ENCODE results near the gene RTP3.
"Not testable (repeated sequence)": the region's sequence is repeated elsewhere in the genome, so short reads cannot be mapped to it uniquely, and the experiment has no call there.

RTP3 gene

DNA sequence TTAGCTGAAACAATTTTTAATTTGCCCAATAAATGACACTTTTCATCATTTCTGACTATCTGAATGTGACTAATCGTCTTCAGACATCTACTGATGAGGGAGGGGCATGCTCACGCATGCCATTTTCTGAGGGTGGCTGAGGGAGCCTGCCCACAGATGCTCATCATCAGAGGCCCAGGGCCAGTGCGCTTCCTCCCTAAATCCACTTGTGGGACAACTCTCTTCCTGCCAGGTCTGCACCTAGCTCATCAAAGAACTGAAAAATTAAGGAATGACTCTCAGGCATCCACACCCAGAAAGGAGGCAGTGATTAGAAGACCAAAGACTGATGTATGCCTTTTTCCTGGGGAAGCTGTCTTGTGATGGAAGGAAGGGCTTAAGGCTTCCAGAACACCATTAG is 22.8 kb downstream of the RTP3 start:
- no peak for DNase-seq

DNA sequence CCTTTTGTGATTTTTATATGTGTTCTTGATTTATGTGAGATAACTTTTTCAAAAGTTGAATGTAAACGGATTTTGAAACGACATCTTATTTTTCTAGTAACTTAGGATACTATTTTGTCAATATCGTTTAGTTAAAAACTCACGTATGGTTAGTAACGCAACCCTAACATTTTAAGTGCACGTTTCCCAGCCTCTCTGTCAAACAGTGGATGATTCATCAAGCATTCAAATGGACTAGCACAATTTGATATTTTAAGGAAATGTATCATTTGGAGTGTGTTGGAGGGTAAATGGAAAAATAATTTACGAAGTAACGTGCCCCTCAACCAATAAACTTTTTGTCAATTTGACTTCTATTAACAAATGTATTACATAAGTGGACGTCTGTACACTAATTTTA is 23.3 kb downstream of the RTP3 start:
- no peak for DNase-seq

DNA sequence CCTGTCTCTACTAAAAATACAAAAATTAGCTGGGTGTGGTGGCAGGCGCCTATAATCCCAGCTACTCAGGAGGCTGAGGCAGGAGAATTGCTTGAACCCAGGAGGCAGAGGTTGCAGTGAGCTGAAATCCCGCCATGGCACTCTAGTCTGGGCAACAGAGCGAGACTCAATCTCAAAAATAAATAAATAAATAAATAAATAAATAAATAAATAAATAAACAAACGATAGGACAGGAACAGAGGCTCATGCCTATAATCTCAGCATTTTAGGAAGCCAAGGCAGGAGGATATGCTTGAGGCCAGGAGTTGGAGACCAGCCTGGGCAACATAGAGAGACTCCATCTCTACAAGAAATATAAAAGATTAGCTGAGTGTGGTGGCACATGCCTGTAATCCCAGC is 24.4 kb downstream of the RTP3 start:
- DNase-seq, result not testable (repeated sequence)

DNA sequence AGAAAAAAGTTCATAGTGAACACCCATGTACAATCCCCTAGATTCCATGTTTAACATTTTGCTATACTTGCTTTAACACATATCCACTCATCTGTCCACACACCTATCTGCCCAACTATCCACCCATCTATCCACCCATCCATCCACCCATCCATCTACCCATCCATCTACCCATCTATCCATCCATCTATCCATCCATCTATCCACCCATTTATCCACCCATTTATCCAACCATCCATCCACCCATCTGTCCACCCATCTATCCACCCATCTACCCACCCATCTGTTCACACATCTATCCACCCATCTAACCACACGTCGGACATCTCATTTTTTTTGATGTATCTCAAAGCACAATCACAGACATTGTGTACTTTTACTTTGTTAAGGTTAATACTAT is 25.8 kb downstream of the RTP3 start:
- no peak for DNase-seq

DNA sequence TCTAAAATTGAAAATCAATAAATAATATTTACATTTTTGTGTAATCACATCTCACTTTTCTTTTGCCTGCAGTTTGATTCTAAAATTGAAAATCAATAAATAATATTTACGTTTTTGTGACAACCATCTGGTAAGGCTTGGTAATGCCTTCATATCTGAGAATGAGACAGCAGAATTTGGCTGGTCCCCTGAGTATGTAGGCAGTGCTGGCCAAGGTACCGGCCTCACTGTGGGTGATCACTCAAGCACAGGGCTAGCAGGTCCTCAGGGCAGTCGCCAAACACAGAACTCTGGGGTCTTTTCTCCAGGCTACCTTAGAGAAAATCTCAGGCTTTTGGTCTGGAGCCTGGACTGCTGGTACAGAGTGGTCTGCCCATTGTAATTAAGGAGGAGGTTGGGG is 26.2 kb downstream of the RTP3 start:
- no peak for DNase-seq

DNA sequence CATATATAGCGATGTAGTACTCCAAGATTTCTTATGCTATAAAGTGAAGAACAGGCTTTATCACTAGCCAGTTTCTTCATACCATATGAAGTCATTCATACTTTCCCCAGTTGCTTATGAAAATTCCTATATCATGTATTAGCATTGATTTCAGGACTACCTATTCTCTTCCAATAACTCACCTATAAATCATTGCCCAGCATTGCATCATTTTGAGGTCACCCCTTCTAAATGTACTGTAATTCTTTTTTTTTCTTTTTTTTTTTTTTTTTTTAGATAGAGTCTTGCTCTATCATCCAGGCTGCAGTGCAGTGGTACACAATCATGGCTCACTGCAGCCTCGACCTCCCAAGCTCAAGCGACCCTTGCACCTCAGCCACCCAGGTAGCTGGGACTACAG is 27.1 kb downstream of the RTP3 start:
- DNase-seq, result no peak

DNA sequence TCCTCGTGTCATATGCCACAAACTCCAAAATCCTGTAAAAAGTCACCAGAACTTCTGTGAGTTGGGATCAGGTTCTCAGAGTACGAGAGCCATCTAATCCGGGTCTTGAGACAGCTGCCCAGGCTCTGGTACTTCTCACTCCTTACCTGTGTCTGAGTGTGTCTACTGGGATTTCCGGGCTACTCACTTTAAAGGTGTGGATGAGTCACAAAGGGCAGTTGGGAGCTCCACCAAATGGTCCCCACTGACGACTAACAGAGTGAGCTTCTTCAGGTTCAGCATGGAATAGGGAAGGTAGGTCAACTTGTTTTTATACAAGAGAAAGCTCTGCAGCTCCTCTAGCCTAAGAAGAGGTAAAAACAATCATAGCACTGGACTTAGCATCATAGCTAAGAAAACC is 29.5 kb downstream of the RTP3 start:
- DNase-seq, result no peak

DNA sequence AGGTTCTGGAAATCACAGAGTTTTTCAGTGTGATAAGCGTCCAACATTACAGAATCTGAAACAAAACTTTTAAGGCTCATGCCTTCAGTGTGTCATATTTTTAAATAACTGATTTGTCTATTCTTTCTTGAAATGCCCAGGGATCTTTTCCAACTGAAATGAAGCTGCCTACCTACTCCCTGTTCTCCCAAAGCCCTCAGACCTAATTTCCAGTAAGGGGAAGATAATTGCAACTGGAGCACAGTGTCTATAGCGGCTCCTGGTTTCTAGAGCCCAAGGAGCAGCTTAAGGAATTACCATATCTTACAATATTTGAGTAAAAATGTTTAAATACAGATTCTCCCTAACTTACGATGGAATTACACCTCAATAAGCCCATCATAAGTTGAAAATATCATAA is 35.3 kb downstream of the RTP3 start:
- DNase-seq, result no peak

DNA sequence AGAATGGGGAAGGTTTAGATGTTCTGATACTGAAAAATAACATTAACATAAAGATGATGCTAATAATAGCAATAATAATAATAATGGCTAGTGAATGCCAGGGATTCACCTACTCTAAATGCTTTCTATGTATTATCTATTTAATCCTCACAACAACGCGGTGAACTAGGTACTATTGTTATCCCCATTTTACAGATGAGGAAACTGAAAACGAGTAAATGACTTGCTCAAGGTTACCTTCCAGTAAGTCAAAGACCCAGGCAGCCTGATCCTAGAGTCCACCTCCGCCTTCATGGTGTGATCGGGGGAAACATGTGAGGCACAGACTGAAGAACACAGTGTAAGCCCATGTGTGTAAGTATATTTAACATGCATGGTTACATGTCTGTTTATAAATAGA is 38.0 kb downstream of the RTP3 start:
- no peak for DNase-seq

DNA sequence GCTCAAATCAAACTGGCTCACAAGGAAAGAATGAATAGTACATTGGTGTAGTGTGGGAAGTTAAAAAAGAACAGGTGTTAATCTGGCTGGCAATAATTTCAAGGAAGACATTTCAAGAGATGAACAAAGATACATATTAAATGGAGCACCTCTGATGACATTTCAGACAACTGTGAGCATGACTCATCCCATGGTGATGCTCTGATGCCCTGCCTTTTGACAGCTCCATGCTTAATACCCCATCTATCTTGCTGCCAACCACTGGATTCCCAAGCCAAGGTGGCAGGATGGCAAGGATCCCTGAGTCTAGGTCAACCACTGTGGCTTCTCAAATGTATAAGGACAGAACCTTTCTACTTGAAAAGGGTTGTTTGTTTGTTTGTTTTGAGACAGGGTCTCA is 39.0 kb downstream of the RTP3 start:
- peak in 1 of 2 experiments; percentile 9 for DNase-seq

DNA sequence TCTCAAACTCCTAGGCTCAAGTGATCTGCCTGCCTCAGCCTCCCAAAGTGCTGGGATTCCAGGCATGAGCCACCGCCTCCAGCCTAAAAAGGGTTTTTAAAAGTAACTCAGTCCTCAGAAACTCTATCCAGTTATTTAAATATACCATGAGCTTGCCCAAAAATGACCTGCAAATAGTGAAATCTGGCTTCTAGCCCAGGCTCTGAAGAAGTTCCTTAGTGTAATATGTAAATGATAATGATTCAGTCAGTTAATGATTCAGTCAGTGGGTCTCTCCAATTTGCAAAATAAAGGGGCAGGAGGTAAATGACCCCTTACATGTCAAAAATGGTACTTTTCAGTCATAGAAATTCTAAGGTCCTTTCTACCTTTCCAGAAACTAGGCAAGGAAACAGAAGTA is 39.5 kb downstream of the RTP3 start:
- DNase-seq, result no peak

DNA sequence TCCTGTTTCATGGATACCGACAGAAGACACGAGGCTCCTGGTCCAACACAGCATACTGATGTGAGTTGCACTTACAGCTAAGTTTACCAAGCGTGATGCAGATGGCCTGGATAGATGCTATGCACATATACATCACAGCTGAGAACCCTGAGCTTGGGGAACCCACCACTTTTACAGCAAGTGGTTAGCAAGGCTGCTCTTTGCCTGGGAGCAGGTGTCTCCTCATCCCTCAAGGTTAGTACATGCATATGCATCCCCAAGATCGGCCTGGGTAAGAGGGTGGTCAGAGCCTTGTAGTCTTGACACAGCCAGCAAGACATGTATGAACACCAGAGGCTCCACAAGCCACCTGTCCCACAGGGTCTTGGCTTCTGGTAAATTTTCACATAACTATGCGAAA is 40.0 kb downstream of the RTP3 start:
- DNase-seq, result no peak

DNA sequence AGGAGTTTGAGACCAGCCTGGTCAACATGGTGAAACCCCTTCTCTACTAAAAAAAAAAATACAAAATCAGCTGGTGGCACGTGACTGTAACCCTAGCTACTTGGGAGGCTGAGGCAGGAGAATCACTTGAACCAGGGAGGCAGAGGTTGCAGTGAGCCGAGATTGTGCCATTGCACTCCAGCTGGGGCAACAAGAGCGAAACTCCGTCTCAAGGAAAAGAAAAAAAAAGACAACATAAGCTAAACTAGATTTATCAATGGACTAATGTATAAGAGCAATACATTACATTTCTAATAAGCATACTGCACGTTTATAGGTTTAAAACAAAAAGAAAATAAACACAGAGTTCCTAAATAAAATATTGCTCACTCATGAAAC is 40.6 kb downstream of the RTP3 start:
- not testable (repeated sequence) for DNase-seq

DNA sequence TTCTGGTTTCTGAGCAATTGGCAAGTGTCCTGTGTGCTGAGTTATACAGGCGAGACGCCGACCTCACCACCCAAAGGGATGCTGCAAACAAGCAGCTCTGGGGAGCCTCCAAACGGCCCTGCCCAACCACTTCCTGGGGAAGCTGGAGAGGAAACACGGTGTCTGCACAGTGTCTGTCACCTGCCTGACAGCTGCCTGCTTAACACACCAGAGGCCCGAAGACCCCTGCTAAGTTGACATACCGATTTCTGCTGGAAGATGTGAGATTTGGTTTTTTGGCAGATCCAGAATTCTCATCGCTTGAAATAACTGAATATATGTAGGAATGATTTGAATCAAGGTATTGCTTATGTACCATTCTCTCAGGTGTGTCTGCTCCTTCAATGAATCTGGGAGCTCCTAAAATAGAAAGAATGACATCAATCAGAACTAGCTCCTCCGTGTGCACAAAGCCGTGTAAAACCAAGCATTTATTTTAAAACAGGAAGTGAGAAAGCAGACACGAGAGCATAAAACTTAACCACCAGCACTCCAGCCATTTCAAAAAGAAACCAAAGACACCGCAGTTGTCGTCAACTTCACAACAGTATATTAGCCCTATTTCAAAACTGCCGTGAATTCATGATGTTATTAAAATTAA is 41.1 kb downstream of the RTP3 start:
- DNase-seq, result peak; percentile 41 to 74

DNA sequence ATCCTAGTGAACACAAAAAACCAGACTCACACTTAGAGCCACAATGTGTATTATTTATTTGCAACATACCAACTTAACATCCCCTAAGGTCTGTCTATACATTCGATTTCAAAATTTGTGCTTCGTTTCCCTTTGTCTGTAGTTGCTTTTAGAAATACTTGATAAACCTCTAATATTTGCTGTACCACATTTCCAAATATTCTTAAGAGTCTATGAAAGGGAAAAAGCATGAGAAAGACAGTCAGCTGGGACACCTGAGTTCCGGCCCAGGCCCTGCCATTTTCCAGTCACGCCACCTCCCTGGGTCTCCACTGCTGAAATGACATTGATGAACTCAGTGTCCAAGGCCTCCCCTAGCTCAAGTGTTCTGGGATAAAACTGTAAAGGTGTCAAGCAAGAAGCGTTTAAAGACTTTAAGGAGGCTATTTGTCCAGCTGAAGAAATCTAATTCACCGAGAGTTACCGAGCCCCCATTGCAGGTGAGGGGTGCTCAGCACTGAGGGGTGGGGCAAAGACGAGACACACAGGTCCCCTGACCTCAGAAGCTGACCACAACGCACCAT is 41.7 kb downstream of the RTP3 start:
- no peak for DNase-seq

DNA sequence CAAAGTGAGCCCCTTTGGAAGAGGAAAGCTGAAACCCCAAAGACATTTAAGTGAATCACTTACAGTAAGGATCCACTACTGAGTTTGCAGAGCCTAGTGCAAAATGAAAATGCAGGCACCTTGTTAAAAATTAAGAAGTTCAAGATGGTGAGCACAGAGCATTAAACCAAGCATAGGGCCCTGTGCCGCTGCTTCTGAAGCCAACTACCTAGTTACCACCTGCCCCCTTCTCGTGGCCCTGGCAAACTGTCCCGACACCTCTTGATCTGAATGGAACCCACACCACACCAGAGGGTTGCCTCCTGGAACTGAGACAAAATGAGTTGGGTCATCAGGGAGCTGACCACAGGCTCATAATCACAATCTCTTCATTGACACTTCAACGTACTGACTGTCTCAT is 42.8 kb downstream of the RTP3 start:
- DNase-seq, result no peak

DNA sequence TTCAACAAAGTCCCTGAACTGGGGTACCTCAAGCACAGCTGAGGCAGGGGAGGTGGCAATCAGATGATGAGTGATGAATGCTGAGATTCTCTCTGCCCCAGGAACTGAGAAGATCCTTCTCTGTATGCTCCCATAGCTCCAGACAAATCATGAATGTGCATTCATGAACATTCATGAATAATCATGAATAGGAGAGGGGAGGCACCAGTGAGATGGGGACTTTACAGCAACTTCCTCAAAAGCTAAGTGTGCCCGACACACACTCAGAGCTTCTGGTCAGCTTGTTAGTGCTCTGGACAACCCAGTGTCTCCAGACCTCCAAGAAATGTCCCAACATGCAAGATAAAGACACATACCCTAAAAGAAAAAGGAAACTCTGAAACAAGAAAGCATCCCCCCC is 44.1 kb downstream of the RTP3 start:
- no peak for DNase-seq

DNA sequence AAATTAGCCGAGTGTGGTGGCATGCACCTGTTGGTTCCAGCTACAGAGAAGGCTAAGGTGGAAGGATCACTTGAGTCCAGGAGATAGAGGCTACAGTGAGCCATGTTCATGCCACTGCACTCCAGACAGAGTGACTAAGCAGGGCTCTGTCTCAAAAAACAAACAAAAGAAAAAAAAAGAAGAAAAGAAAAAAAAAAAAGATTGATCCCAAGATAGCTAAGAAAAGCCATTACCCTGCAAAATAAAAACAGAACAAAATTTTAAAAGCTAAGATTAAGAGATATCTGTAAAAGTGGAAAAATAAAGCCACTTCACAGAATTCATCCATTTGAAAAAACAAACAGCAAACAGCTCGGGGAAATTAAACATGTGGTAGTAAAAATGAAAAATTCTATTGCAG is 44.6 kb downstream of the RTP3 start:
- no peak for DNase-seq

DNA sequence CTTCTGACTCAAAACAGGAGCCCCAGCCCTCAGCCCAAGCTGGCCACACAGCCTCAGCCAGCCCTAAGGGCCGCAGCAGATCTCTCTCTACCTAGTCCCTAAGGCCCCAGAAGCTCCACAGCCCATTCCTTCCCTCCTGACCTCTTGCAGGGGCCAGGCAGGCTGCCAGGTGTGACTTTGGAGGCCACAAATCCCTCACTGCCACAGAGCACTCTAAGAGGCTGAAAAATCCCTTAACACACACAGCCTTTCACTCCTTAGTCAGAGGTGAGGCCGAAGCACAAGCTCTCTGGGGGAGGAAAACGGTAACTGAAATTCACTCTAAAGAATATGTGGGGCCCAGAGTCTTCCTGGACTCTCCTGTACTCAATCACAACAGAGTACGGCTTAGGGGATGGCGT is 45.0 kb downstream of the RTP3 start:
- no peak for DNase-seq

DNA sequence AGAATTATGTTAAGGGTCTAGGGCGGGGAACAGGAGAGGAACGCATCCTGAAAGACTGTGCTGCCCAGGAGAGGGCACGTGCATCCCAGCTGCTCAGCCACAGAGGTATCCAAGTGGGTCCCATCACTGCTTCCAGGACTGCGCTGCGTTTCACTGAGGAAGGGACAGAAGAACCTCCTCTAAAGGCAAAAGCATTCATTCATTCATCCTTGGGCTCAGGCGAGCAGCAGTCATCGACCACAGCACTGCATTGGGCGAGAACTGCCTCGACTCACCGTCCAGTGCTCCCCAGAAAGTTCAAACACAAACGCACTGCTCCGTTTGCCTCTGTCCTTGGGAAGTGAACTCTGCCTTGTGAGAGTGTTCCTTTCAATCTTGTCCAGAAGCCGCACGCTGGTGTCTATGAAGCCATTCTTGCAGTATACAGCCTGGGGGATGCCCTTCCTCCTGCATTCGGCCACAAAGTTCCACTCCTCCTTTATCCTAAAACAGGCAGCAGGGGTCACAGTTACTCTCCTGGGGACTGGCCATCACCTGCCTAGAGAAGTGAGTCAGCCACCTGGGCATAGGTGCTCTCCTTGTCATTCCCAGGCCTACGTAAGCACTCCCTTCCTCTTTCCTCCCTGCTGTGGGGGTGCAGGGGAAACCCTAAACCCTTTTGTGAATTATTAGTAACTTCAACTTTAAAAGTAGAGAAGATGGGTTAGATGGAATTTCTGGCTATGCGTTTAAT is 47.2 kb downstream of the RTP3 start:
- no peak for DNase-seq

DNA sequence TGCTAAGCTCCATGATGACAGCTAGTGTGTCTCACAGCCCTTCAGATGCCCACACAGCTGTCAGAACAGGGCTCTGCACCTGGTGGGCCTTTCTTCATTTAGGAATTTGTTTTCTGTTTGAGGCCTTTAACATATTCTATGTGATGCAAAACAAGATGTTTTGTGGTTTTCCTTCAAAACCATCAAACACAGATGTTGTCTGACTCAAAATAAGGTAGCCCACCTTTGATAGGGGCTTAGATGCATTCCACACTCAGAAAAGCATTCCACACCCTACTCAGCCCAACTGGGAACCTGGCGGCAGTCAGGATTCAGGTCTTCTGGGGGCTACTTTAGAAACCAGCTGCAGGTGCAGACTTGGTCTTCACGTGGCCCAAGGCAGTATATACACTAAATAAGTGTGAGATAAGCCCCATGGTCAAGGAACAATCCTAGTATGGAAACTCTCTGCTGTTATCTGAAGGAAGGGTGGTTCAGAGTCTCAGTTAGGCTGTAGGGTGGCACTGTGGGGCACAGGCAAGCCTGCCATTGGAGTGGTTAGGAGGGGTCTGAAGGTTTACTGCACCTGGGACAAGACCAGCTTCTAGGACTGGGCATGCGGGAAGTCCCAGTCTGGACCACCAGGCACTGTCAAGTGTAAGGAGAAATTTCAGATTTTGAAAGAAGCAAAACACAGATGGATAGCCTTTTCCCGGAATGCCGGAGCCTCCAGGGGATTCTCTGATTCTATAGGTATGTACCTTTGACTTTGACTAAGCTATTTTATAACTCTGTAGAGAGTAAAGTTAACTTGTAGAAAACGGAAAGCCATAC is 48.2 kb downstream of the RTP3 start:
- DNase-seq, result no peak

DNA sequence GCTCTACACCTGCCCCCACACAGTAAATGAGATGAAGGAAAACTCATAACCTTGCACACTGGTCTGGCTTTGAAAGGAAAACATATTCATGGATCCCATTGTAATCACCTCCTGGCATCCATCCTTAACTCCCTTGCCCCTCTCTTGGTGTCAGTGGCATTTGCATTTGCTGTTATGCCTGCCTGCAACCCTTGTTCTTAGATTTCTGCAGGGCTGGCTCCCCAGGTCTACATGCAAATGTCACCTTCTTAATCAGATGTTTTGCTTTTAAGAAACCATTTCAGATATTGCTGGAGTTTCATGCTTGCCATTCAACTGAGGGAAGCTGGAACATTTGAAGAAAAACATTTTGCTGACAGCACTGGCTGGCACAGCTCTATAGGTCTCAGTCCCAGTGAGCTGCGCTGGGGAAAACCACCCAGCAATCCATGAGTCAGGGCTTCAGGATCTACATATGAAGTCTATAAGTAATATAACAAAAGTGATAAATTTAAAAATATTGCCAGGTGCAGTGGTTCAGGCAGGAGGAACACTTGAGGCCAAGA is 49.2 kb downstream of the RTP3 start:
- DNase-seq, result no peak

DNA sequence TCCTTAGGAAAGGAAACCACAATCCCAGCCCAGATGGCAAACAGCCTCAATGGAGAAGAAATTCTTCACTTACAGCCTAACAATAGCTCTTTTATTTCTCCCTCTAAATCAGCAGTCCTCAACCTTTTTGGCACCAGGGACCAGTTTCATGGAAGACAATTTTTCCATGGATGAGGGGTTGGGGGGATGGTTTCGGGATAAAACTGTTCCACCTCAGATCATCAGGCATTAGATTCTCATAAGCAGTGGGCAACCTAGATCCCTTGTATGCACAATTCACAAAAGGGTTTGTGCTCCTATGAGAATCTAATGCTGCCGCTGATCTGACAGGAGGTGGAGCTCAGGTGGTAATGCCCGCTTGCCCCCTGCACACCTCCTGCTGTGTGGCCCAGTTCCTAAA is 50.8 kb downstream of the RTP3 start:
- not testable (repeated sequence) for DNase-seq

Measured in stimulated activated CD4-positive, alpha-beta T cell treated with anti-CD3 and anti-CD28 coated beads, Interleukin-4, amount 100 ng/mL, for 4 hours (primary cell).